Measurements from ENCODE around the gene ALKBH4.
"Not testable (repeated sequence)": the region's sequence is repeated elsewhere in the genome, so short reads cannot be mapped to it uniquely, and the experiment has no call there.

ALKBH4 gene

GRCh38 chr7:102464577-102465280 lies at the start of gene ALKBH4, which contains the start of gene LRWD1:
TSS of gene ALKBH4 (minus strand) at chr7:102464863. CDS start at chr7:102464836, 27 bp downstream.
TSS of gene LRWD1 (plus strand) at chr7:102464984. CDS start at chr7:102465081, 97 bp downstream.
- peak; percentile 87 for DNase-seq (ENCODE audit: low spot score)

GRCh38 chr7:102512642-102513221 lies 48.1 kb upstream of the ALKBH4 start:
- DNase-seq (ENCODE audit: low spot score), result peak; percentile 91

DNA sequence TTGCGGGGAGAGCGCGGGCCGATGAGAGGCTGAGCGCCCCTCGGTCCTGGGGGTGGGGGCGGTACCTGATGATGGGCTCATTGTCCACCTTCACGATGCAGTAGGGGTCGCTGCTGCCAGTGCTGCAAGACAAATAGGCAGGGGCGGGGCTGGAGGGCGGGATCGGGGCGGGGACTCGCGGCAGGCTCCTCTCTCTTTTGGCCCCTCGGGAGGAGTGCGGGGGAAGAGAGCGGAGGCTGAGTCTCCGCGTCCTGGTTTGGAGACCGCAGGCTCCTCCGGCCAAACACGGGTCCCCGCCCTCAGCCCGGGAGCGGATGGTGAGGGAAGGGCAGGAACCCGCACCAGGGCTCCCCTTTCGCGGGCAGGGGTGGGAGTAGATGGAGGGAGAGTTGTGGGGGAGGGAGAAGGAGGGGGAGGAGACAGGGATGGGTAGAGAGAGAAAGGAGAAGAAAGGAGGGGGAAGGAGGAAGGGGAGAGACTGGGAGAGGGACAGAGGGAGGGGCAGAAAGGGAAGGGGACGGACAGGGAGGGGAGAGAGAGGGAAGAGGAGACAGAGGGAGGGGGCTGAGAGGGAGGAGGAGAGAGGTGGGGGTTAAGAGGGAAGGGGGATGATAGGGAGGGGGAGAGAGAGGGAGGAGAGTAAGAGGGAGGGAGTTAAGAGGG lies 47.3 kb upstream of the ALKBH4 start:
- not testable (repeated sequence) for DNase-seq (ENCODE audit: low spot score)

DNA sequence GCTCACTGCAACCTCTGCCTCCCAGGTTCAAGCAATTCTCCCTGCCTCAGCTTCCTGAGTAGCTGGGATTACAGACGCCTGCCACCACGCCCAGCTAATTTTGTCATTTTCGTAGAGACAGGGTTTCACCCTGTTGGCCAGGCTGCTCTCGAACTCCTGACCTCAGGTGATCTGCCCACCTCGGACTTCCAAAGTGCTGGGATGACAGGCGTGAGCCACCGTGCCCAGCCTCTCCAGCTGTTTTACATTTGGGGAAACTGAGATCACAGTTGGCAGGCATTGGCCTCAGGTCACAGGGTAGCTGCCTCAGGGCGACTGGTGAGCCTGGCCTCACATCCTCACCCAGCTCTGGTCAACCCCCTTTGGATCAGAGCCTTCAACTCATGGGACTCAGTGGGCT lies 45.9 kb upstream of the ALKBH4 start:
- DNase-seq (ENCODE audit: low spot score), result not testable (repeated sequence)

GRCh38 chr7:102507410-102508088 lies 42.9 kb upstream of the ALKBH4 start:
- not testable (repeated sequence) for DNase-seq (ENCODE audit: low spot score)

GRCh38 chr7:102505298-102506185 lies 40.9 kb upstream of the ALKBH4 start:
- not testable (repeated sequence) for DNase-seq (ENCODE audit: low spot score)

DNA sequence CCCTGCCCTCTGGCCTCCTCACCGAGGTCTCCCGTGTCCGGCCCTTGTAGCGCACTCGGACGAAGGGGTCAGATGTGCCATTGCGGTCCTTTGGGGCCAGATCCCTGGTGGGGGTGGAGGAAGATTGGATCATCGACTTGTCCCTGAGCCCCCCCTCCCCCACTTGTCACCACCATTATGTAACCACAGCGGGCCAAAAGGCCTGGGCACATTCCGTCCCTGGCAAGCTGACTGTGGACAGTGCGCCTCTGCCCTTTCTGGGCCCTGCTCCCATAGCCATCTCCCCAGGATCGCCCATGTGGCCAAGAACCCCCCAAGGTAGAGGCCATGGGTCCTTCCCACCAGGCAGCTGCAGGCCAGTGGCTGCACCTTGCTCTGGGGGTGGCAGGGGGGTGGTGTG lies 38.5 kb upstream of the ALKBH4 start:
- DNase-seq (ENCODE audit: low spot score), result not testable (repeated sequence)

DNA sequence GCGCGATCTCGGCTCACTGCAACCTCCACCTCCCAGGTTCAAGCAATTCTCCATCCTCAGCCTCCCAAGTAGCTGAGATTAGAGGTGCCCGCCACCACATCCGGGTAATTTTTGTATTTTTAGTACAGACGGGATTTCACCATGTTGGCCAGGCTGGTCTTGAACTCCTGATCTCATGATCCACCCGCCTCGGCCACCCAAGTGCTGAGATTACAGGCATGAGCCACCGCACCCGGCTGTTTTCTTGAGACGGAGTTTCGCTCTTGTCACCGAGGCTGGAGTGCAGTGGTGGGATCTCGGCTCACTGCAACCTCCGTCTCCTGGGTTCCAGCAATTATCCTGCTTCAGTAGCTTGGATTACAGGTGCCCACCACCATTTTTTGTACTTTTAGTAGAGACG lies 33.7 kb upstream of the ALKBH4 start:
- DNase-seq (ENCODE audit: low spot score), result not testable (repeated sequence)

DNA sequence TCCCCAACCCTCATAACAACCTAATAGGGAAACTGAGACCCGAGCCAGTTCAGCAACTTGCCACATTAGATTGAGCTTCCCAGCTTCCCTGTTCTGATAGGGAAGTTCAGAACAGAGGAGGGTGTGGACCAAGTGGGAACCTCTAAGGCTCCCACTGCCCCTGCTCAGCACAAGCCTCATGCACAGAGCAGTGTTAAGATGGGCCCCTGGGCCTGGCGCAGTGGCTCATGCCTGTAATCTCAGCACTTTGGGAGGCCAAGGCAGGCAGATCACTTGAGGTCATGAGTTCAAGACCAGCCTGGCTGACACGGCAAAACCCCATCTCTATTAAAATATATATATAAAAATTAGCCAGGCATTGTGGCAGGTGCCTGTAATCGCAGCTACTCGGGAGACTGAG lies 32.6 kb upstream of the ALKBH4 start:
- DNase-seq (ENCODE audit: low spot score), result not testable (repeated sequence)

DNA sequence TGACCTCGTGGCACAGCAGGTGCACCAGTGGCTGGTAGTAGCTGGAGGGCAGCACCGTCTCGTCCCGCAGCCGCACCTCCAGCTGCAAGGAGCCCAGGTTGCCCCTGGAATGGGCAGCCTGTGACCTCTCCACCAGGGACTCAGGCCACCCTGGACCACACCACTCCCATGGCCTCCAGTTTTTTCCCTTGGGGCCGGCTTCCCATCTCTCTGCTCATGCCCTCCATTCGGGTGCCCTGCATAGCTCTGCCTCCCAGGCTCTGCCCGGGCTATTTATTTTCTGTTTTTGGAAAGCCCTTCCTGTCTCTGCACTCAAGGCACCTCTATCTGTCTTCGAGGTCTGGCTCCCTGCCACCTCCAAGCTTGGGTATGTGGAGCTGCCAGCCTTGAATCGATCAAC lies 32.2 kb upstream of the ALKBH4 start:
- DNase-seq (ENCODE audit: low spot score), result not testable (repeated sequence)

DNA sequence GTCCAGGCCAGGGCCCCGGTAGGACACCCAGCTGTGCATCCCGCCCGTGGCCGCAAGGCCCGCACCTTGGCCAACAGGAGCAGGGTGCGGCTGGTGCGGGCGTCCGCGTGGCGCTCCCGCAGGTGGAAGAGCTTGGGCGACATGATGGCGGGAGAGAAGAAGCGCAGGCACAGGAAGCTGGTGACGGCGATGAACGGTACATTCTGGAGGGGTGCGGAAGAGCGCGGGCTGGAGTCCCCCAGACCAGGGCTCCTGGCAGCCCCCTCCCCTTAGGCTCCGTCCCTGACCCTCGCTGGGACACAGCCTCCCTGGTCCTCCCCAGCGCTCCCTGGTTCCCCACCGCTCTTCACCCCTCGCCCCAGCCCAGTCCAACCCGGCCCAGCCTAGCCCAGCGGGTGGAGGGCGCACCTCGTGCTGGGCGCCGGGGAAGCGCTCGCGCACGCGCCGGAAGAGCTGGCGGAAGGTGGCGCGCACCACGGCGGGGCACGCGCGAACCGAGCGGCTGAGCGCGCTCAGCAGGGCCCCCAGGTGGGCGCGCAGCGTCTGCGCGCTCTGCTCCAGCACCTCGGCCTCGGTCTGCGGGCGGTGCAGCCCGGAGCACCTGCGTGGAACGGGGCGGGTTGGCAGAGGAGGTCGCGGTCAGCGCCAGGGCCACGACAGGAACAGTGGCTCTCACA lies 29.9 kb upstream of the ALKBH4 start:
- not testable (repeated sequence) for DNase-seq (ENCODE audit: low spot score)

- DNase-seq (ENCODE audit: low spot score), result not testable (repeated sequence)
These were observed 29.4 kb upstream of the ALKBH4 start for GRCh38 chr7:102494026-102494425.

DNA sequence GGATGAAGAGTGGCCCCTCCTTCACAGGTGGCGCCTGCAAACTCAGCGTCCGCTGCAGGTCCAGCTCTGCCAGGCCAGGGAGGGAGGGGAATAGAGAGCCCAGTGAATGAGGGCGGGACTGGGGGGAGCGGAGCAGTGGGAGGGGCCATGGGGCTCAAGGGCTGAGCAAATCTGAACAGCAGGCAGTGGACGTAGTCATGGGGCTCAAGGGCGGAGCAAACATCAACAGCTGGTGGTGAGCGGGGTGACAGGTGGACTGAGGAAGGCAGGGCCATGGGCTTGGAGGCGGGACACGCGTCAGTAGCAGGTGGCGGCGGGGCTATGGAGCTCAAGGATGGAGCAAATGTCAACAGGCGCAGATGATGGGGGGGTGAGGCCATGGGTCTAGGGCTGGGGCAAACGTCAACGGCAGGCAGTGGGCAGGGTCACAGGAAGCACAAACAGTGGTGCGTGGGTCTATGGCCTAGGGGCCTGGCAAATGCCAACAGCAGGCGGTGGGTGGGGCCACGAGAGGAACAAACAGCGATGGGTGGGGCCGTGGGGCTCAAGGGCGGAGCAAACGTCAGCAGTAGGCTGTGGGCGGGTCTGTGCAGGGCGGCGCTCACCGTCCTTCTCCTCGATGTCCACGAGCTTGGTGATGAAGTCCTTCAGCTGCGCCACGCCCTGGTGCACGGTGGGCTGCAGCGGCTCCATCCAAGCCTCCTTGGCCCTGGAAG lies 28.7 kb upstream of the ALKBH4 start:
- not testable (repeated sequence) for DNase-seq (ENCODE audit: low spot score)

- not testable (repeated sequence) for DNase-seq (ENCODE audit: low spot score)
These were observed 25.9 kb upstream of the ALKBH4 start for GRCh38 chr7:102490529-102491075.

DNA sequence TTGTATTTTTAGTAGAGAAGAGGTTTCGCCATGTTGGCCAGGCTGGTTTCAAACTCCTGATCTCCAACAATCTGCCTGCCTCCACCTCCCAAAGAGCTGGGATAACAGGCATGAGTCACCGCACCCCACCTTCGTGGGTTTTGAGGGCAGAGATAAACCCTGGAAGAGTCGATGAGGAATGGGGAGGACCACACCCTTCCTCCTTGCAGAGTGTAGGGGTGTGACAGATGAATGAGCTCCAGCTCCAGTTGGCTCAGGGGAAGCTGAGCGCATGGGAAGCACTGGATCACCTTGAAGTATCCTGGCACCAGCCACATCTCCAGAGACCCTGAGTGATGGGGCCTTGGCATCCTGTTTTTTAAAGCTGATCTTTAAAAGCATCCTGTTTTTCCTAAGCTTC lies 19.7 kb upstream of the ALKBH4 start:
- not testable (repeated sequence) for DNase-seq (ENCODE audit: low spot score)

GRCh38 chr7:102481962-102482361 lies 17.3 kb upstream of the ALKBH4 start:
- DNase-seq (ENCODE audit: low spot score), result not testable (repeated sequence)

GRCh38 chr7:102479982-102480637 lies 15.4 kb upstream of the ALKBH4 start:
- DNase-seq (ENCODE audit: low spot score), result not testable (repeated sequence)

GRCh38 chr7:102479209-102479584 lies 14.5 kb upstream of the ALKBH4 start:
- not testable (repeated sequence) for DNase-seq (ENCODE audit: low spot score)
